GM10847 (cell line): ENCODE data around the gene QSOX2.

ENCODE experiments used
- POLR2A ChIP-seq: IDR thresholded peaks from 2 replicates; pipeline ENCODE4 v1.6.1; 2011; ENCODE audit not compliant: insufficient read length; ENCODE audit errors: extremely low read depth

Gene QSOX2

GRCh38 chr9:136203408-136204144 is 42.0 kb downstream of the QSOX2 start:
- no peak for TF ChIP-seq POLR2A

DNA sequence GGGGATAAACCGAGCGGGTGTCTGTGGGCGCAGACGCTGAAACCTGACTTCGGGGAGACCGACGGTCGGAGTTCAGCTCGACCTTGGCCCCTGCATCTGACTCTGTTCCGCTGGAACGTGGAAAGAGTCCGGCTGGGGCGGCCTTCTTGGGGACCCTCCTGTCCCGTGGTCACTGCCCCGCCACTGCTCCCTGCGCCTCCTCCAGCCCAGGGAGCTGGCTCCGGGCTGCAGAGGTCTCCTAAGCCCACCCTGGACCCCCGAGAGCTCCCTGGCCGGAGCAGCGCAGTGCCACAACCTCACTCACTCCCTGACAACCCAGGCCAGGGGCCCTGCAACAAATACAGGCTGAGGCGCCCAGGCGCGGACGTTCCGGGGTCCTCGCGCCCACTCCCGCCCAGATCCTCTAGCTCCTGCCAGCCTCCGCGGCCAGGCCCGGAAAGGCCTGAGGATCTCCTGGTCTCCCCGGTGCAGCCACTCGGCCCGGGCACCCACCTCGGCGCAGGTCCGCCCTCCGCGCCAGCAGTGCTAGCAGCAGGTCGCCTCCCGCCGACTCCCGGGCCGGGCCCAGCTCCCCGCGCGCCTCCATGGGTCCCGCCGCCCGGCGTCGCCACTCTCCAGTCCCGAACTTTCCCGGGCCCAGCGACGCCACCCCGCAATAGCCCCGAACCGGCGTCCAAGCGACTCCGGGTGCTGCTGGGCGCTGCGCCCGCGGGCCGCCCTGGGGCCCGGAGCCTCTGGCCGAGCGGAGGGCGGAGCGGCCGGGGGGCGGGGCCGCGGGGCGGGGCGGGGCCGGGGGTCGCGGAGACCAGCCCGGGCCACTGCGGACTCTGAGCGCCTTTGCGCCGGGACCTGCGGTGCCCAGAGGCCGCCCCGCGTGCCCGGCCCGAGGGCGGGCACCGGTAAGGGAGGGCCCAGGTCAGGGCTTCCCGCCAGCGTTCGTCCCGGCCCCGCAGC is 42.9 kb downstream of the QSOX2 start:
- no peak for TF ChIP-seq POLR2A

DNA sequence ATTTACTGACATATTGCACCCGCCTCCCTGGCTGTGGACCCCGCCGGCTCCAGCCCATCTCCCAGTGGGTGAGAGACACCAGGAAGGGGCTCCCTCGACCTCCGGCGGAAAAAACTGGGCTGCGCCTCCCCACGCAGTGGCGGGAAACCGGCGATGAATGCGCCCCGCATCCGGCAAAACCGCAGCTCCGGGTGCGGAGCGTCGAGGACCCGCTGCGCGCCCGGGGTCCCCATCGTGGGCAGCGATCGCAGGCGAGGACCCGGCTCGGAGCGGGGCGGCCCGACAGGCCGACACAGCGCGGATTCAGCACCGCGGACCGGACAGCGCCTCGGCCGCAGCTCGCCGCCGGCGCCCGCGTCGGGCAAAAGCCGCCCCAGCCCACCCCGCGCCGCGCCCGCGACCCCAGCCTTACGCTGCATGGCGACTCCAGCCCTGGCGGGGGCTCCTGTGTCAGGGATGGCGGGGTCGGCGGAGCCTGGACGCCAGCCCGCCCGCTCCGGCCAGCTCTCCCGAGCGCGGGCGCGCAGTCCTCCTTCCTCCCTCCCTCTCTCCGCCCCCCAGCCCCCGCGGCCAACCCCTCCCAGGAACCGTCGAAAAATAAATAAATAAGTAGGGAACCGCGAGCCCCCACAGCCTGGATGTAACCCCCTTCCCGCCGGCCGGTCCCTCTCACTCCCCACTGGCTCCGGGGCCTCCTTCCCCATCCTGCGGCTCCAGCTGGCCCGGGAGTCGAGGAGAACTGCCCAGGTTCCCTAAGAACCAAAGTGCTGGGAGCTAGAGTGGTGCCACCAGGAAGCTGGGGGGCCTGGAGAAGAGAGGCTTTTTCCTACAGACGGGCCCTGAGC is 43.8 kb downstream of the QSOX2 start:
- no peak for TF ChIP-seq POLR2A

DNA sequence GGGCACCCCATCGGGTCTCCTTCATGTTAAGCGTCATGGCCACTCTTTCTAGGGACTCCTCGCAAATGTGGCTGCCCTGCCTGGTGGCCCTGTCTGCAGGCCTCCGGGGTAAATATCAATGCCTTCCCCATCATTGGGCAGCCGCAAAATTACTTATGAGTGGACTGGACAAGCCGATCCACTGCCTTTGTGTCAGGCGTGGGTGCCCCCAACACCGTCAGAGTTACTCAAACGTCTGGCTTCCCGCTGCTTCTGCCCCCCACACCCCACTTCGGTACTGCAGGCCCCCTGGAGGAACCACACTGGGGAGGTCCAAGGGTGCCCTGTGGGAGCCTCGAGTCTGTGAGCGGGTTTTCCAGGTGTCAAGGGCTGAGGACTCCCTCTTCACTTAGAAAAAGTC is 44.4 kb downstream of the QSOX2 start:
- TF ChIP-seq POLR2A = no peak

DNA sequence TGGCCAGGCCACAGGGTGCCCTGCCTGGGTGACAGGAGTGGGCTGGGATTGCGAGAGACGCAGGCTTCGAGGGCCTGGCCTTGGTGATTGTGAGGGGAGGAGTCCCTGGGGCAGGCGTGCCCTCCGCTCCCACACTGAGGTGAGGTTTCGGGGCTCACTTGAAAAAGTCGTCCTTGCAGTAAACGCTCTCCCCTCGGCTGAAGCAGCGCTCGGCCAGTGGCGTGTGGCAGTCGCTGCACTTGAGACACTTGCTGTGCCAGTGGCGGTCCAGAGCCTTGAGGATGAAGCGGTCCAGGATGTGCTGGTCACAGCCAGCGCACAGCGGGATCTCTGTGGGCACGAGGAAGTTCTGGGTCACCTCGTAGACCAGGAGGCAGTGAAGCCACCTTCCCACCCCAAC is 45.2 kb downstream of the QSOX2 start:
- TF ChIP-seq POLR2A = no peak

GRCh38 chr9:136199391-136200288 is 46.0 kb downstream of the QSOX2 start:
- no peak for TF ChIP-seq POLR2A

- TF ChIP-seq POLR2A = no peak
Observed at GRCh38 chr9:136198605-136199083, 47.0 kb downstream of the QSOX2 start.

DNA sequence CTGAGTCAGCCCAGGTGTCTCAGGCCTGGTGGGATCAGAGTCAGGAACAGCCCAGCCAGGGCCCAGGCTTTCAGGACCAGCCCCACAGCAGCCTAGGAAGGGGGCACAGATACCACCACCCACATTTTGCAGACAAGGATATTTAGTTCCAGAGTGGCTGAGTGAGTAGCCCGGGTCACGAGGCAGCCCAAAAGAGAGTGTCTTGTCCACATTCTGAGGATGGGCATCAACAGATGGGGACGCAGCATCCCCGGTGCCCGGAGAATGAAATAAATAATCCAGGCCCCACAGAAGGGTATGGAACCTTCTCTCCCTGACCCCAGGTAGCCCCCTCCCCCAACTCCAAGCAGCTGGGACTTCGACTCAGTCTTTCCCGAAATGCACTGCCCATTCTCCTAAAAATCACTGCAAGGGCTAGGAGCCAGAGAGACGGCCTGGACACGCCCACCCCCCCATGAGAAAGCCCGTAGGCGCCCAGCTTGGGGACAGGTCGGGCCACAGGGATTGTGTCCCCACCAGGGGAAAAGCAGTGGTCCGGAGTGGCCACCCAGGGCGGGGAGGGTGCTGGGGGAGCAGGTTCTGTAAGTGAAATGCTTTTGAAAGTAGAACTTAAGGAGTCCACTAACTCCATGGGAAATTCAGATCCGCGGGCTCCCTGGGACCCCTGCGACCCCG is 47.5 kb downstream of the QSOX2 start:
- no peak for TF ChIP-seq POLR2A

DNA sequence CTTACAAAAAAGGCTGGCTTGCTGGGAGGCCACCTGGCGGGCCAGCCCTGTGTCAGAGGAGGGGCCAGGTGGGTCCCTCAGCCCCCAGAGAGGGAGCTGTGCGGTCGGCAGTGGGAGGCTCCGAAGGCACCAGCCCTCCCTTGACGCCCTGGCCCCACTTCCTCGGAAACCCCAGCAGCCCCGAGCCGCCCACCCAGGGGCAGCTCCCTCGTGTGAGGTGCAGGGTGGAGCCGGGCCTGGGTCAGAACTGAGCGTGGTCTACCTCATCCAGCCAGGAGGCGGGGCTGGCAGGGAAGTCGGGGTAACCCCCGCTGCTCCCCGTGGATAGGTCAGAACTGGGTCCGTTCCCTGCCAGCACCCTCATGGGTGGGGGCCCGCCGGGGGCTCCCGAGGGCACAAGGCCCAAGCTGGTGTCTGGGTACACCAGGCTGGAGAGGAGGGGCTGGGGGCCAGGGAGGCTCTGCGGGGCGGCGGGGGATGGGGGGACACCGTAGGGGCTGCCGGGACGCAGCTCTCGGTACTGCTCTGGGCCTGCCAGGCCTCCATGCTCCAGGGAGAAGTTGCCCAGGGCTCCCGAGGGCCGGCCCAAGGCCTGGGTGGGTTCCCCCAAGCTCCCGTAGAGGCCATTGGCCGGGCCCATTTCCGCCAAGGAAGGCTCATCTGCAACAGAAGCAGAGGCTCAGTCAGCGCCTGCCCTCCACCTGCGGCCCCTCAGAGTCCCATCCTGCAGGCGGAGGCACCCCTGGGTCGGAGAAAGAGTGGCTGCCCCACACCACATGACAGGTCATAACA is 48.3 kb downstream of the QSOX2 start:
- no peak for TF ChIP-seq POLR2A

GRCh38 chr9:136196404-136197083 is 49.1 kb downstream of the QSOX2 start:
- TF ChIP-seq POLR2A = no peak

DNA sequence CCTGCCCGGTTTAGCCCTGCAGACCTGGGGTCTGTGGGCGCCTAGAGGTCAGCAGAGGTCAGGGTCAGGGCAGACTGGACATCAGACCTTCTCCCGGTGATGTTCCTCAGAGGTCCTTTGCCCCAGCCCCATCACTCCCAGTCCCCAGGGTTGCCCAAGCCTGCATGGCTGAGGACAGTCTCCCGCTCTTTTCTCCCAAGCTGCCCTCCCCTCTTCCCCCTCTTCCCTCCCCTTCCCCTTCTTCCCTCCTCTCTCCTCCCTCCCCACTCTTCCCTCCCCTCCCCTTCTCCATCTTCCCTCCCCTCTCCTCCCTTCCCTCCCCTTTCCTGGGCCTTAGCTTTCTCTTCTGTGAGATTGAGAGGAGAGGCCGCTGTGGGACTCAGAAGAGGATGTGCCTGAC is 51.1 kb downstream of the QSOX2 start:
- TF ChIP-seq POLR2A = no peak

DNA sequence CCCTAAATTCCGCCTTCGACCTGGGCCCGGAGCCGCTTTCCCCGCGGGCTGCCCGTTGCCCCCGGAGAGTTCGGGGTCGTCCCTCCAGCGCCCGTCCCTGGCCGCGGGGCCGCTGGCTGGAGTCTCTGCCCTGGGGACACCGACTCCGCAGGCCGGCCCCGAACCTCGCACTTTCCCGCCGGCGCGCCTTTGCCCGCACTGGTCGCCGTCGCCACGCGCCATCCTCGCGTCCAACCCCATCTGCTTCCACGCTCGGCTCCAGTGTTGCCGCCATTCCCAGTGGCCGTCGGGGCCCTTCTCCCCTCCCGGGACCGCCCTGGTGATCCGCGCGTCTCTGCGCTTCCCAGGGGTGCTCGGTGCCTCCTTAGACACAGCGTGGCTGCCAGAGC is 51.7 kb downstream of the QSOX2 start:
- TF ChIP-seq POLR2A = no peak
